ENCODE data around the gene FOLR3. TPM values are rescaled to one million over a fixed set of nuclear protein-coding genes. Genes with fewer than 3 reads are reported as not detected.
"Not testable (repeated sequence)": the region's sequence is repeated elsewhere in the genome, so short reads cannot be mapped to it uniquely, and the experiment has no call there.

Gene FOLR3
- total and polyA plus RNA-seq, 5 donors from 2014 or later, result 0.32 TPM; not detected in 4

GRCh38 chr11:72138821-72139390 is 3.4 kb downstream of the FOLR3 start:
- H3K9me3 Mint-ChIP-seq, result no peaks in the 10 kb centered on the region
- DNase-seq, result no peak
- H3K27me3 Mint-ChIP-seq, result peaks cover 16% of the 10 kb centered on the region
- no peak overlapping the region for H3K4me3 ChIP-seq (ENCODE audit: low read depth, low read length)
- no peaks in the 10 kb centered on the region for H3K36me3 ChIP-seq (ENCODE audit: control insufficient read depth, insufficient read depth, low read length)
- H3K27ac Mint-ChIP-seq, result no peak overlapping the region
- no peaks in the 10 kb centered on the region for H3K4me1 ChIP-seq (ENCODE audit: control insufficient read depth, insufficient read depth, low read length, poor library complexity, severe bottlenecking)
- no peak for ATAC-seq (ENCODE audit: low read depth in 2 of 2)
- no peaks in the 10 kb centered on the region for H3K36me3 Mint-ChIP-seq
- no peaks in the 10 kb centered on the region for H3K9me3 ChIP-seq (ENCODE audit: control insufficient read depth in 2 of 2, low read length in 2 of 2)
- H3K27ac ChIP-seq (ENCODE audit: insufficient read depth, low read length, poor library complexity, severe bottlenecking), result no peak overlapping the region
- H3K27me3 ChIP-seq (ENCODE audit: control insufficient read depth, insufficient read depth, low read length), result peaks cover 2% of the 10 kb centered on the region
- H3K4me3 Mint-ChIP-seq, result no peak overlapping the region
- H3K4me1 Mint-ChIP-seq, result peaks cover 0 to 2% (median 0%) of the 10 kb centered on the region in 4 donors

GRCh38 chr11:72139500-72139899 is 4.0 kb downstream of the FOLR3 start:
- no peak for DNase-seq
- H3K4me1 Mint-ChIP-seq, result peaks cover 0 to 4% (median 0%) of the 10 kb centered on the region in 4 donors
- Histone ChIP-seq H3K27ac (ENCODE audit: insufficient read depth, low read length, poor library complexity, severe bottlenecking) (no peak overlapping the region), H3K4me1 (ENCODE audit: control insufficient read depth, insufficient read depth, low read length, poor library complexity, severe bottlenecking) (no peaks in the 10 kb centered on the region), H3K4me3 (ENCODE audit: low read depth, low read length) (no peak overlapping the region), H3K27me3 (ENCODE audit: control insufficient read depth, insufficient read depth, low read length) (no peaks in the 10 kb centered on the region), H3K36me3 (ENCODE audit: control insufficient read depth, insufficient read depth, low read length) (no peaks in the 10 kb centered on the region), H3K9me3 (ENCODE audit: control insufficient read depth in 2 of 2, low read length in 2 of 2) (no peaks in the 10 kb centered on the region)
- H3K27ac Mint-ChIP-seq, result no peak overlapping the region
- no peaks in the 10 kb centered on the region for H3K9me3 Mint-ChIP-seq
- peaks cover 17% of the 10 kb centered on the region for H3K27me3 Mint-ChIP-seq
- no peak for ATAC-seq (ENCODE audit: low read depth in 2 of 2)
- H3K4me3 Mint-ChIP-seq, result no peak overlapping the region
- H3K36me3 Mint-ChIP-seq, result no peaks in the 10 kb centered on the region

- H3K27ac Mint-ChIP-seq, result no peak overlapping the region
These were observed 5.1 kb downstream of the FOLR3 start for GRCh38 chr11:72140661-72141060.

DNA sequence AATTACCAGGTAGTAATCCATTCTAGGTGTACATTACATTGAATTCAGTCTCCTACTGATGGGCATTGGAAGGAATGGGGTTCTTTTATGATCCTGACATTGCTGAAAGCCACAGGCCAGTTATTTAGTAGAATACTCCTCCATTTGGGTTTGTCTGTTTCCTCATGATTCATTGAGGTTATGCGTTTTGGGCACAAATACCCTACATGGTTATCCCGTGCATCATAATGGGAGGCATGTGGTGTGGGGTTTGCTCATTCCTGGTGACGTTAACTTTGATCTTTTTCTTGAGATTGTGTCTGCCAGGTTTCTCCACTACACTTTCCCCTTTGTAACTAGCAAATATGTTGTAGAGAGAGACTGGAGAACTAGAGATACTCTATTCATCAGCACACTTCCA is 5.5 kb downstream of the FOLR3 start:
- no peaks in the 10 kb centered on the region for H3K4me1 ChIP-seq (ENCODE audit: control insufficient read depth, insufficient read depth, low read length, poor library complexity, severe bottlenecking)
- ATAC-seq (ENCODE audit: low read depth in 2 of 2), result no peak

More at GRCh38 chr11:72140661-72141060, 5.1 kb downstream of the FOLR3 start:
- H3K9me3 ChIP-seq (ENCODE audit: control insufficient read depth in 2 of 2, low read length in 2 of 2), result no peaks in the 10 kb centered on the region
- Mint-ChIP-seq H3K9me3 (no peaks in the 10 kb centered on the region), H3K27me3 (peaks cover 24% of the 10 kb centered on the region), H3K4me3 (no peak overlapping the region), H3K4me1 (peaks cover 0 to 4% (median 0%) of the 10 kb centered on the region in 4 donors), H3K36me3 (no peaks in the 10 kb centered on the region)
- H3K27ac ChIP-seq (ENCODE audit: insufficient read depth, low read length, poor library complexity, severe bottlenecking), result no peak overlapping the region
- no peaks in the 10 kb centered on the region for H3K27me3 ChIP-seq (ENCODE audit: control insufficient read depth, insufficient read depth, low read length)
- ATAC-seq (ENCODE audit: low read depth in 2 of 2), result no peak
- DNase-seq, result no peak
- H3K4me1 ChIP-seq (ENCODE audit: control insufficient read depth, insufficient read depth, low read length, poor library complexity, severe bottlenecking), result no peaks in the 10 kb centered on the region
- H3K36me3 ChIP-seq (ENCODE audit: control insufficient read depth, insufficient read depth, low read length), result no peaks in the 10 kb centered on the region
- no peak overlapping the region for H3K4me3 ChIP-seq (ENCODE audit: low read depth, low read length)

DNA sequence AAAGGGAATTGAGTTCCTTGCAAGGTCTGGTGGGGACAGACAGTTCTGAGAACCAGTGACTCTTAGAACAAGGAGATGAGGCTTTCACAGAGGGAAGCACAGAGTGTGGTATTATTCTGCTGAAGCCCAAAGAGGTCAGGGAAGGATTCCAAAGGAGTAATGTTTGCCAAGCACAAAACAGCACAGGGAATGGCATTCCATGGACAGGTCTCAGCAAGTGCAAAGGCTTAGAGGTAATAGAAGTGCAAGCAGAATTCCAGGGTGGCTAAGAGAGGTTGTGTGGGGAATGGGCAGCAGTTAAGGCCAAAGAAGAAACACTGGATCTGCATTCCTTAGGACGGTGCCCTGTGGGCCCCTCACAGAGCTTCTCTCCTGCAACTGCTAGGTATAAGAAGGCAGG is 6.6 kb downstream of the FOLR3 start:
- not testable (repeated sequence) for H3K4me3 ChIP-seq (ENCODE audit: low read depth, low read length); H3K9me3 ChIP-seq (ENCODE audit: control insufficient read depth in 2 of 2, low read length in 2 of 2); ATAC-seq (ENCODE audit: low read depth in 2 of 2); H3K36me3 Mint-ChIP-seq; H3K27me3 ChIP-seq (ENCODE audit: control insufficient read depth, insufficient read depth, low read length); H3K4me1 ChIP-seq (ENCODE audit: control insufficient read depth, insufficient read depth, low read length, poor library complexity, severe bottlenecking); H3K9me3 Mint-ChIP-seq; H3K4me3 Mint-ChIP-seq; DNase-seq; H3K27ac Mint-ChIP-seq; H3K27ac ChIP-seq (ENCODE audit: insufficient read depth, low read length, poor library complexity, severe bottlenecking); H3K4me1 Mint-ChIP-seq; H3K36me3 ChIP-seq (ENCODE audit: control insufficient read depth, insufficient read depth, low read length)
- peaks cover 19% of the 10 kb centered on the region for H3K27me3 Mint-ChIP-seq

More for the DNA sequence above, 5.5 kb downstream of the FOLR3 start:
- Histone ChIP-seq H3K27ac (ENCODE audit: insufficient read depth, low read length, poor library complexity, severe bottlenecking) (no peak overlapping the region), H3K27me3 (ENCODE audit: control insufficient read depth, insufficient read depth, low read length) (no peaks in the 10 kb centered on the region), H3K9me3 (ENCODE audit: control insufficient read depth in 2 of 2, low read length in 2 of 2) (no peaks in the 10 kb centered on the region), H3K4me3 (ENCODE audit: low read depth, low read length) (no peak overlapping the region), H3K36me3 (ENCODE audit: control insufficient read depth, insufficient read depth, low read length) (no peaks in the 10 kb centered on the region)
- H3K4me3 Mint-ChIP-seq, result no peak overlapping the region
- H3K4me1 Mint-ChIP-seq, result peaks cover 0 to 4% (median 0%) of the 10 kb centered on the region in 4 donors
- H3K9me3 Mint-ChIP-seq, result no peaks in the 10 kb centered on the region
- no peak for DNase-seq
- peaks cover 24% of the 10 kb centered on the region for H3K27me3 Mint-ChIP-seq
- no peaks in the 10 kb centered on the region for H3K36me3 Mint-ChIP-seq
- H3K27ac Mint-ChIP-seq, result no peak overlapping the region

DNA sequence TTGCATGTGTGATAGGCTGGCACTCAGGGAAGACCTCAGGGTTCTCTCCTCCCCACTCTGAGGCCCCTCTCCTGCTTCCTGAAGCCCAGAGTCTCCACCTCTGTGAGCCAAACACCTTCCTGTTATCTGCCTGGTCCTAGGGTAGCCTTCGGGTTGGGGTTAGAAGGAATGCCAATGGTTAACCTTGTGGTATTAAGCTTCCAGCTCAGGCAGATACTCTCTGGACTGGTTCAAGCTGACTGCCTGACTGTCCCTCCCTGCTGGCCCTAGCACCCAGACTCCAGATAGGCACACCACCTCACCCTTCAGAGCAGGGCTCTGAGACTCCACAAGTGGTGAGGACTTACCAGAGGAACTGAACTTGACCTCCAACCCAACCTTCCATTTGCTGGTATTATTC is 7.0 kb downstream of the FOLR3 start:
- not testable (repeated sequence) for H3K36me3 Mint-ChIP-seq; H3K27ac Mint-ChIP-seq; H3K27ac ChIP-seq (ENCODE audit: insufficient read depth, low read length, poor library complexity, severe bottlenecking)

DNA sequence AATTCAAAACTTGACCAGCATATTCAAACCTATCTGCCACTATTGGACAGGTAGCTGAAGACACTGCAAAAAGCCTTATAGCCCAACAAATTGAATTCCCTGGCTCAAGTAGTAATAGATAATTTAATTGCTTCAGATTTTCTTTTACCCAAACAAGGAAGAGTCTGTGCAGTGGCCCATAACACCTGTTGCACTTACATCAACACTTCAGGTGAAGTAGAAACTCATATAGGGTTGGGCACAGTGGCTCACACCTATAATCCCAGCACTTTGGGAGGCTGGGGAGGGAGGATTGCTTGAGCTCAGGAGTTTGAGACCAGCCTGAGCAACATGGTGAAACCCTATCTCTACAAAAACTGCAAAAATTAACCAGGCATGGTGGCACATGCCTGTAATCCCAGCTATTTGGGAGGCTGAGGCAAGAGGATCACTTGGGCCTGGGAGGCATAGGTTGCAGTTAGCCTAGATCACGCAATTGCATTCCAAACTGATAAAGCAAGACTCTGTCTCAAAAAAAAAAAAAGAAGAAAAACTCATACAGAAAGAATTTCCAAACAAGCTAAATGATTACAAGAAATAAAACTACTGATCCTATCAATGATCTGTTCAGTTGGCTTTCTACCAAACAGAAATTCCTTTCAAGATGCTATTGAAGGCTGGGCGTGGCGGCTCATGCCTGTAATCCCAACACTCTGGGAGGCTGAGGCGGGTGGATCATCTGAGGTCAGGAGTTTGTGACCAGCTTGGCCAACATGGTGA is 9.5 kb downstream of the FOLR3 start:
- H3K9me3 Mint-ChIP-seq, result no peaks in the 10 kb centered on the region
- H3K4me1 Mint-ChIP-seq, result peaks cover 0 to 4% (median 0%) of the 10 kb centered on the region in 4 donors
- H3K27ac ChIP-seq (ENCODE audit: insufficient read depth, low read length, poor library complexity, severe bottlenecking), result no peak overlapping the region
- no peaks in the 10 kb centered on the region for H3K4me1 ChIP-seq (ENCODE audit: control insufficient read depth, insufficient read depth, low read length, poor library complexity, severe bottlenecking)
- no peaks in the 10 kb centered on the region for H3K36me3 ChIP-seq (ENCODE audit: control insufficient read depth, insufficient read depth, low read length)
- no peaks in the 10 kb centered on the region for H3K27me3 ChIP-seq (ENCODE audit: control insufficient read depth, insufficient read depth, low read length)
- DNase-seq, result no peak
- ATAC-seq (ENCODE audit: low read depth in 2 of 2), result no peak
- H3K36me3 Mint-ChIP-seq, result no peaks in the 10 kb centered on the region
- H3K27ac Mint-ChIP-seq, result no peak overlapping the region
- no peak overlapping the region for H3K4me3 Mint-ChIP-seq
- H3K27me3 Mint-ChIP-seq, result peaks cover 19% of the 10 kb centered on the region
- no peaks in the 10 kb centered on the region for H3K9me3 ChIP-seq (ENCODE audit: control insufficient read depth in 2 of 2, low read length in 2 of 2)
- no peak overlapping the region for H3K4me3 ChIP-seq (ENCODE audit: low read depth, low read length)

More for the DNA sequence above, 7.0 kb downstream of the FOLR3 start:
- H3K4me3 Mint-ChIP-seq; H3K9me3 Mint-ChIP-seq; H3K4me1 ChIP-seq (ENCODE audit: control insufficient read depth, insufficient read depth, low read length, poor library complexity, severe bottlenecking); H3K4me1 Mint-ChIP-seq; ATAC-seq (ENCODE audit: low read depth in 2 of 2); DNase-seq; H3K36me3 ChIP-seq (ENCODE audit: control insufficient read depth, insufficient read depth, low read length); H3K9me3 ChIP-seq (ENCODE audit: control insufficient read depth in 2 of 2, low read length in 2 of 2); H3K27me3 ChIP-seq (ENCODE audit: control insufficient read depth, insufficient read depth, low read length); H3K4me3 ChIP-seq (ENCODE audit: low read depth, low read length): not testable (repeated sequence)
- peaks cover 19% of the 10 kb centered on the region for H3K27me3 Mint-ChIP-seq

DNA sequence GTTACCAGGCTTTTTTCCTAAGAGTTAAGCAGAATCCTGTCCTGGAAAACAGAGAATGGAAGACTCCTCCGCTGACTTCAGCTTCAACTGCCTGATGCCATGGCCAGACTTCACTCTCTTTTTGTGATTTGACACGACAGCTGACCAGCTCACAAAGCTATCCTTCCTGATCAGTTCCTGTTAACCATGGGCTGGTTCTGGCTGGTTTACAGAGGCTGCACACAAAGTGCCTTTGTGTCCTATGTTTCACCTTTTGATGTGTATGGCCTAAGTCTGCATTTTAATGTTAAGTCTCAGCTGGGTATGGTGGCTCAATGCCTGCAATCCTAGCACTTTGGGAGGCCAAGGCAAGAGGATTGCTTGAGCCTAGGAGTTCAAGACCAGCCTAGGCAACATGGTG is 11.1 kb downstream of the FOLR3 start:
- Histone ChIP-seq H3K27ac (ENCODE audit: insufficient read depth, low read length, poor library complexity, severe bottlenecking) (no peak overlapping the region), H3K4me1 (ENCODE audit: control insufficient read depth, insufficient read depth, low read length, poor library complexity, severe bottlenecking) (no peaks in the 10 kb centered on the region), H3K9me3 (ENCODE audit: control insufficient read depth in 2 of 2, low read length in 2 of 2) (no peaks in the 10 kb centered on the region), H3K36me3 (ENCODE audit: control insufficient read depth, insufficient read depth, low read length) (no peaks in the 10 kb centered on the region), H3K27me3 (ENCODE audit: control insufficient read depth, insufficient read depth, low read length) (no peaks in the 10 kb centered on the region), H3K4me3 (ENCODE audit: low read depth, low read length) (no peak overlapping the region)
- Mint-ChIP-seq H3K4me3 (no peak overlapping the region), H3K4me1 (peaks cover 0 to 4% (median 0%) of the 10 kb centered on the region in 4 donors), H3K9me3 (no peaks in the 10 kb centered on the region), H3K27me3 (peaks cover 19% of the 10 kb centered on the region), H3K27ac (no peak overlapping the region), H3K36me3 (no peaks in the 10 kb centered on the region)
- no peak for DNase-seq
- ATAC-seq (ENCODE audit: low read depth in 2 of 2), result no peak
